CD4-positive, alpha-beta T cell treated with Interleukin-4 for 4 hours (primary cell): Measurements from ENCODE around the gene OR9G1.
"Not testable (repeated sequence)": the region's sequence is repeated elsewhere in the genome, so short reads cannot be mapped to it uniquely, and the experiment has no call there.

Experiments
- DNase-seq: peaks from one replicate; pipeline ENCODE4 v3.0.0-alpha.2; 2020

Gene OR9G1

GRCh38 chr11:56698795-56699194 is at the start of gene OR9G1:
TSS of gene OR9G1 (plus strand) at chr11:56699095. CDS start at chr11:56700388, 1,293 bp downstream.
- DNase-seq, result no peak

- DNase-seq, result no peak
Measured at GRCh38 chr11:56659755-56660154, 39.1 kb upstream of the OR9G1 start.

GRCh38 chr11:56663386-56663785 is 35.5 kb upstream of the OR9G1 start, which contains the start of gene OR5AR1:
TSS of gene OR5AR1 (plus strand) at chr11:56663686. CDS start at chr11:56663686, 0 bp downstream.
- no peak for DNase-seq

- no peak for DNase-seq
Measured at GRCh38 chr11:56670984-56671383, 27.9 kb upstream of the OR9G1 start.

- DNase-seq, result no peak
Measured at GRCh38 chr11:56688554-56689100, 10.3 kb upstream of the OR9G1 start.

- DNase-seq, result not testable (repeated sequence)
Measured at GRCh38 chr11:56691179-56691578, 7.7 kb upstream of the OR9G1 start.

GRCh38 chr11:56693428-56693827 is 5.5 kb upstream of the OR9G1 start:
- DNase-seq, result no peak

- no peak for DNase-seq
Measured at GRCh38 chr11:56700242-56700913, 1.5 kb downstream of the OR9G1 start.

- DNase-seq, result no peak
Measured at GRCh38 chr11:56700914-56701485, 2.1 kb downstream of the OR9G1 start.

- DNase-seq, result no peak
Measured at GRCh38 chr11:56705784-56706396, 7.0 kb downstream of the OR9G1 start.

GRCh38 chr11:56706486-56706885 is 7.6 kb downstream of the OR9G1 start:
- no peak for DNase-seq

GRCh38 chr11:56714206-56714605 is 15.3 kb downstream of the OR9G1 start:
- DNase-seq, result no peak

GRCh38 chr11:56716379-56716854 is 17.5 kb downstream of the OR9G1 start:
- no peak for DNase-seq

- no peak for DNase-seq
Measured at GRCh38 chr11:56720513-56720912, 21.6 kb downstream of the OR9G1 start.

- DNase-seq, result no peak
Measured at GRCh38 chr11:56740107-56740506, 41.2 kb downstream of the OR9G1 start.

- no peak for DNase-seq
Measured at GRCh38 chr11:56740886-56741285, 42.0 kb downstream of the OR9G1 start.

GRCh38 chr11:56748597-56748996 is 49.7 kb downstream of the OR9G1 start, which contains the start of gene OR9G4:
TSS of gene OR9G4 (minus strand) at chr11:56748697. CDS start at chr11:56743766, 4,931 bp downstream.
- no peak for DNase-seq

- no peak for DNase-seq
Measured at GRCh38 chr11:56750190-56750589, 51.3 kb downstream of the OR9G1 start.

- no peak for DNase-seq
Measured at GRCh38 chr11:56751480-56751879, 52.6 kb downstream of the OR9G1 start.
